ENCODE measurements around the gene FKBP1A.

Gene FKBP1A

GRCh38 chr20:1426231-1426849 is 33.5 kb upstream of the FKBP1A start:
- no peak for ATAC-seq
- TF ChIP-seq RARB (CRISPR knock-in tag; IDR thresholded peaks at IDR 0.05): no peak
- no peak for TF ChIP-seq ESRRG (CRISPR knock-in tag; IDR thresholded peaks at IDR 0.05)
- TF ChIP-seq TSHZ2 (CRISPR knock-in tag; IDR thresholded peaks at IDR 0.05): no peak
- TF ChIP-seq POU6F1 (CRISPR knock-in tag; IDR thresholded peaks at IDR 0.05; ENCODE audit: borderline replicate concordance, low read depth): no peak
- no peak for TF ChIP-seq BACH2 (CRISPR knock-in tag; IDR thresholded peaks at IDR 0.05; ENCODE audit: borderline replicate concordance)
- TF ChIP-seq PATZ1 (CRISPR knock-in tag; IDR thresholded peaks at IDR 0.05; ENCODE audit: borderline replicate concordance): no peak
- no peak for TF ChIP-seq ZFP3 (CRISPR knock-in tag; IDR thresholded peaks at IDR 0.05)
- TF ChIP-seq ARNTL (CRISPR knock-in tag; IDR thresholded peaks at IDR 0.05; ENCODE audit: borderline replicate concordance, low read depth): no peak
- TF ChIP-seq TOX (CRISPR knock-in tag; IDR thresholded peaks at IDR 0.05; ENCODE audit: borderline replicate concordance): no peak
- no peak for TF ChIP-seq PPARA (CRISPR knock-in tag; IDR thresholded peaks at IDR 0.05; ENCODE audit: borderline replicate concordance)
- no peak for TF ChIP-seq ZNF8 (CRISPR knock-in tag; IDR thresholded peaks at IDR 0.05)
- TF ChIP-seq ISL1 (CRISPR knock-in tag; IDR thresholded peaks at IDR 0.05): no peak
- TF ChIP-seq ZNF565 (CRISPR knock-in tag; conservative IDR thresholded peaks at IDR 0.05; ENCODE audit: low read depth): no peak
- TF ChIP-seq OSR1 (CRISPR knock-in tag; IDR thresholded peaks at IDR 0.05): no peak
- no peak for TF ChIP-seq ZC3H10 (CRISPR knock-in tag; IDR thresholded peaks at IDR 0.05)
- no peak for TF ChIP-seq ZNF70 (CRISPR knock-in tag; IDR thresholded peaks at IDR 0.05)
- no peak for TF ChIP-seq CSDC2 (CRISPR knock-in tag; IDR thresholded peaks at IDR 0.05)
- no peak for TF ChIP-seq TCF4 (CRISPR knock-in tag; IDR thresholded peaks at IDR 0.05; ENCODE audit: borderline replicate concordance)
- no peak for TF ChIP-seq SNAI2 (CRISPR knock-in tag; IDR thresholded peaks at IDR 0.05)
- TF ChIP-seq GLIS3 (CRISPR knock-in tag; IDR thresholded peaks at IDR 0.05): no peak

- TF ChIP-seq ISL1 (CRISPR knock-in tag; IDR thresholded peaks at IDR 0.05) (no peak), ZFP30 (CRISPR knock-in tag; IDR thresholded peaks at IDR 0.05) (no peak), ZC3H10 (CRISPR knock-in tag; IDR thresholded peaks at IDR 0.05) (no peak), CSDC2 (CRISPR knock-in tag; IDR thresholded peaks at IDR 0.05) (no peak), ZFP3 (CRISPR knock-in tag; IDR thresholded peaks at IDR 0.05) (no peak), ESRRG (CRISPR knock-in tag; IDR thresholded peaks at IDR 0.05) (no peak), POU6F1 (CRISPR knock-in tag; IDR thresholded peaks at IDR 0.05; ENCODE audit: borderline replicate concordance, low read depth) (no peak), TOX (CRISPR knock-in tag; IDR thresholded peaks at IDR 0.05; ENCODE audit: borderline replicate concordance) (no peak), GLIS3 (CRISPR knock-in tag; IDR thresholded peaks at IDR 0.05) (no peak), PPARA (CRISPR knock-in tag; IDR thresholded peaks at IDR 0.05; ENCODE audit: borderline replicate concordance) (no peak), RARB (CRISPR knock-in tag; IDR thresholded peaks at IDR 0.05) (no peak), PATZ1 (CRISPR knock-in tag; IDR thresholded peaks at IDR 0.05; ENCODE audit: borderline replicate concordance) (no peak), CREB5 (CRISPR knock-in tag; IDR thresholded peaks at IDR 0.05; ENCODE audit: low read depth) (no peak), CSRNP3 (CRISPR knock-in tag; IDR thresholded peaks at IDR 0.05) (no peak), OSR1 (CRISPR knock-in tag; IDR thresholded peaks at IDR 0.05) (no peak), TCF4 (CRISPR knock-in tag; IDR thresholded peaks at IDR 0.05; ENCODE audit: borderline replicate concordance) (no peak)
- no peak for ATAC-seq
Observed at GRCh38 chr20:1424336-1424735, 31.5 kb upstream of the FKBP1A start.
